Pancreas (tissue), 10 donors: ENCODE results near the gene RFC1. TPM values are rescaled to one million over a fixed set of nuclear protein-coding genes. Genes with fewer than 3 reads are reported as not detected.
A peak's percentile ranks its signal among the peaks of the same experiment; 100 is the strongest.

Experiments
- ATAC-seq, 4 donors: fragments of 200-7000 bp; cut with Tn5 transposase; one replicate each; pipeline versions ENCODE4 v1.8.0 to v1.9.1; 2020; ENCODE audit warnings: mild to moderate bottlenecking in 4 of 4, moderate library complexity in 4 of 4
- DNase-seq, 6 donors: peaks; one replicate each; pipeline ENCODE4 v3.0.0-alpha.2; 2020
- FAIRE-seq: peaks from 2 replicates; lab custom pipeline; 2012; peaks lifted over from hg19 to GRCh38; lab: Jason Lieb, UNC
- H3K27ac ChIP-seq, 4 donors: fragments of 200-600 bp; sonication (generic); 1 replicate in 3 of 4; 2 replicates in 1 of 4; pipeline versions ENCODE4 v1.5.0 to v1.8.0; 2020
- H3K27me3 ChIP-seq, 4 donors: fragments of 200-600 bp; one replicate each; pipeline ENCODE4 v1.8.0; 2021
- H3K36me3 ChIP-seq, 3 donors: fragments of 200-600 bp; sonication (generic) in 1 of 3; one replicate each; pipeline versions ENCODE4 v1.5.0 to v1.8.0; 2020 to 2021
- H3K4me1 ChIP-seq, 3 donors: fragments of 200-600 bp; one replicate each; pipeline ENCODE4 v1.8.0; 2021
- H3K4me3 ChIP-seq, 4 donors: fragments of 200-600 bp; sonication (generic) in 2 of 4; one replicate each; pipeline versions ENCODE4 v1.5.0 to v1.8.0; 2020 to 2021
- H3K9me3 ChIP-seq, 4 donors: fragments of 200-600 bp; one replicate each; pipeline ENCODE4 v1.8.0; 2021
- WGBS, 2 donors: extraction: QIAGEN DNeasy Blood & Tissue Kit; methylation state at CpG; one replicate each; pipeline ENCODE4 v1.1.7; 2013; 5-methylcytosine and 5-hydroxymethylcytosine counted together
- intact Hi-C, 3 donors: fragments of 100-400 bp; cut with DNase I; formaldehyde crosslinking; loops; one replicate each; pipeline versions ENCODE4 v1.11.1 to v1.14.2; 2022
- polyA plus RNA-seq, 2 donors: library from polyadenylated mRNA; stranded (reverse); fragments of 200-250 nt; gene quantifications; one replicate each; pipeline ENCODE4 v1.2.3, GENCODE V29; 2013
- total RNA-seq, 6 donors: library from RNA; stranded (reverse); fragmentation: NEBNext Ultra II Directional in 4 of 6; extraction: Animal tissue kit (Norgen Biotek cat#: 25700) in 4 of 6; gene quantifications; one replicate each; pipeline versions ENCODE4 v1.2.1 to v1.2.4, GENCODE V29; 2021 to 2023
- TF ChIP-seq, protein P1 (sequence below), 4 donors: fragments of 200-600 bp; sonication (generic) in 3 of 4; IDR thresholded peaks; one replicate each; pipeline versions ENCODE4 v1.5.0 to v1.8.0; 2021; ENCODE audit warnings: antibody characterized with exemption in 4 of 4
- donor health status: healthy with polysubstance abuse.
- donor health status: DM: no; HTN: no; CAD: no; lungs with moderate emphysema.
- donor health status: DM: no; HTN: no; CAD: no.
- donor health status: control.
- donor health status: control.
- donor health status: Bipolar disorder and iron deficiency.
- donor health status: DM: yes; HTN: yes; CAD: no.
- donor health status: DM: no; HTN: no; CAD: no.
- donor health status: DM: no; HTN: no; CAD: no.
- donor health status: DM: yes; HTN: yes; CAD: no.

The RFC1 gene
- total and polyA plus RNA-seq, 8 donors, result 9.1 to 53.1 (median 35.7) TPM

DNA sequence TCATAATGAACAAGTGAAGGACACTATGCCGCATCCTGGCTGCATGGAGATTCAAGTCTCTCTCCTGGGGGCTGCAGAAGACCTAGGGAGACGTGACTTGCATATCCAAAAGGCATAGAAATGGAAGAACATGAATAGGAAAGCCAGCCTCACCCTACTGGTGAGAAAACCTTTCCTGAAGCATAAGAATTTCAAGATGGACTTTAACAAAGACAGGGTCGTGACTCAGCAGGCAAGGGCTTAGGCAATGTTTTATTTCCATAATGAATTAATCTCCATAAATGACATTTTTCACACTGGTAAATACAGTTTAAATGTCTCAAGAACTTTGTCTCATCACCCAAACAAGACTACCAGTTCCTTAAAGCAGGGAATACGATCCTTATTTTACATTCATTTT is 78.9 kb downstream of the RFC1 start:
- TF ChIP-seq, protein P1, sequence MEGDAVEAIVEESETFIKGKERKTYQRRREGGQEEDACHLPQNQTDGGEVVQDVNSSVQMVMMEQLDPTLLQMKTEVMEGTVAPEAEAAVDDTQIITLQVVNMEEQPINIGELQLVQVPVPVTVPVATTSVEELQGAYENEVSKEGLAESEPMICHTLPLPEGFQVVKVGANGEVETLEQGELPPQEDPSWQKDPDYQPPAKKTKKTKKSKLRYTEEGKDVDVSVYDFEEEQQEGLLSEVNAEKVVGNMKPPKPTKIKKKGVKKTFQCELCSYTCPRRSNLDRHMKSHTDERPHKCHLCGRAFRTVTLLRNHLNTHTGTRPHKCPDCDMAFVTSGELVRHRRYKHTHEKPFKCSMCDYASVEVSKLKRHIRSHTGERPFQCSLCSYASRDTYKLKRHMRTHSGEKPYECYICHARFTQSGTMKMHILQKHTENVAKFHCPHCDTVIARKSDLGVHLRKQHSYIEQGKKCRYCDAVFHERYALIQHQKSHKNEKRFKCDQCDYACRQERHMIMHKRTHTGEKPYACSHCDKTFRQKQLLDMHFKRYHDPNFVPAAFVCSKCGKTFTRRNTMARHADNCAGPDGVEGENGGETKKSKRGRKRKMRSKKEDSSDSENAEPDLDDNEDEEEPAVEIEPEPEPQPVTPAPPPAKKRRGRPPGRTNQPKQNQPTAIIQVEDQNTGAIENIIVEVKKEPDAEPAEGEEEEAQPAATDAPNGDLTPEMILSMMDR (IDR thresholded peaks at IDR 0.05), result no peak
- Histone ChIP-seq H3K27me3 (no peaks in the 10 kb centered on the region), H3K36me3 (peaks cover 0 to 50% (median 0%) of the 10 kb centered on the region in 3 donors), H3K4me1 (no peaks in the 10 kb centered on the region), H3K9me3 (no peaks in the 10 kb centered on the region), H3K27ac (no peak overlapping the region), H3K4me3 (no peak overlapping the region)
- DNase-seq (no peak), FAIRE-seq (no peak), ATAC-seq (no peak)
- intact Hi-C loops, result no loop called here
- WGBS, 2 donors, result 95% methylated on average over 4 of the region's 4 CpGs

DNA sequence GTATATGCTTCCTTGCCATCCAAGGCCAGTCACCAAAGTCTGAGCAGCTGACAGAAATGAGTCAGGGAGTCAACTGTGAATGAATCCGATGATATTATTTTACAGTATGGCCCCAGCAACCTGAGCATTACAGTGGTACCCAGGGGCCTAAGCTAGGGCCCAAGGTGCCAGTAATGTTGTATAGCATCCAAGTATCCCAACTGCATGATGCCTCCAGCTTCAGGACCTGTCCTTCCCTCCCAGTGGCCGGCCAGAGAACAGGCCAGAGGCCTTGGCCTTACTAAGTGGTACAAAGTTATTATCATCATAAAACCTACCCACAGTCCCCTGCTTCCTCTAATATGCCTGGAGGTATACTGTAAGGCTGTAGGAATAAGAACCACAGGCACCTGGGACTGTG is 79.9 kb downstream of the RFC1 start:
- Histone ChIP-seq H3K4me3 (no peak overlapping the region), H3K27ac (no peak overlapping the region), H3K4me1 (no peaks in the 10 kb centered on the region), H3K9me3 (no peaks in the 10 kb centered on the region), H3K27me3 (no peaks in the 10 kb centered on the region), H3K36me3 (peaks cover 0 to 44% (median 0%) of the 10 kb centered on the region in 3 donors)
- peak in 1 of 4 donors; percentile 24 for ATAC-seq
- intact Hi-C loops, result no loop called here
- no peak for FAIRE-seq
- no peak for DNase-seq
- TF ChIP-seq, protein P1 (IDR thresholded peaks at IDR 0.05), result no peak
- 93 to 96% methylated on average over 2 of the region's 2 CpGs for WGBS, 2 donors

DNA sequence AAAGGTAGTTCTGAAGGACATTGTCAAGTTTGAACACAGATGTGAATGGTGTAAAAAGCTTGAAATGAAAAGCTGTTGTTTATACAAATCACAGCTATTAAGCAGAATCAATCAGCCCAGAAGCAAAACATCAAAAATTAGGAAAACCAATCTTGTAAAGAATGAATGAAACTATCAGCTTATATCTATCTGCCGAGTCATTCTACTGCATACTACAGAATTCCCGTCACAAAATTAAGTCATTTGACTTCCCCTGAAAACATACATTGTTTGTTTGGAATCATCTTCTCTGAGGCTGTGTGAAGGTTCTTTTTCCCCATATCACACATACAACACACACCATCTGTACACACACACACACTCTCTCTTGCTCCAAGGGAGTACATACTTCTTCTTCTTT is 80.3 kb downstream of the RFC1 start:
- FAIRE-seq, result no peak
- TF ChIP-seq, protein P1 (IDR thresholded peaks at IDR 0.05), result no peak
- Histone ChIP-seq H3K4me1 (no peaks in the 10 kb centered on the region), H3K9me3 (no peaks in the 10 kb centered on the region), H3K27ac (no peak overlapping the region), H3K4me3 (no peak overlapping the region), H3K27me3 (no peaks in the 10 kb centered on the region), H3K36me3 (peaks cover 0 to 40% (median 0%) of the 10 kb centered on the region in 3 donors)
- DNase-seq, result no peak
- WGBS, 2 donors, result 88 to 94% methylated on average over 2 of the region's 2 CpGs
- no peak for ATAC-seq
- intact Hi-C loops, result no loop called here

DNA sequence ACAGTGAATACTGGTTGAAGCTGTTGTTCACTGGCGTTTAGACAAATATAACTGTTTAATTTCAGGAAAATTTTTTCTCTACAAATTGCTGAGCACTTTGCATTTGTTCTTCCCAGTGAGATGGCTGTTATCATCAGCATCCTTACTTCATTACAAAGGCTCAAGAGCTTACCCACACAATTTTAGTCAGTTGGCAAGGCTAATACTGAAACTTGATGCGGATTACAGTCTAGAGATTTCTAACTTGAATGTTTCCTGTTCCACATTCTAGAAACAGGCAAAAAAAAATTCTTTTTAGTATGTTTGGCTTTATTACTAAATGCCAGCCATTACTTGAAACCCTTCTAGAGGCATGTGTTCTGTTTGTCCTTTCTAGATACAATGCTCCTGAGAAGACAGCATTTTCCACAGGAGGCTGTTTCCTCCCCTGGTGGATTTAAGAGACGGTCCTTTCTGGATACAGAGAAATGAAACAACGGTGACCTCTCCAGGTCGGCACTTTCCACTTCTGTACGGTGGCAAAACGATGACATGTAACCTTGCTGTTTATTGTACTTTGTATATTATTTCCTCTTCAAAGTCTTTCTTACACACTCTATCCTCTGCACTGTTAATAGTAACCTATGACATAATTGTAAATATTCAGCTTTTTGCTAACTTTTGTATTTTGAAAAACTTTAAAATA is 80.9 kb downstream of the RFC1 start:
- peaks cover 0 to 37% (median 0%) of the 10 kb centered on the region in 3 donors for H3K36me3 ChIP-seq
- TF ChIP-seq, protein P1 (IDR thresholded peaks at IDR 0.05), result no peak
- WGBS, 2 donors, result 69 to 80% methylated on average over 7 of the region's 7 CpGs
- no peak overlapping the region for H3K27ac ChIP-seq
- intact Hi-C loops, result no loop called here
- DNase-seq (no peak), FAIRE-seq (no peak), ATAC-seq (no peak)
- H3K9me3 ChIP-seq, result no peaks in the 10 kb centered on the region
- no peaks in the 10 kb centered on the region for H3K27me3 ChIP-seq
- H3K4me1 ChIP-seq, result no peaks in the 10 kb centered on the region
- H3K4me3 ChIP-seq, result no peak overlapping the region

DNA sequence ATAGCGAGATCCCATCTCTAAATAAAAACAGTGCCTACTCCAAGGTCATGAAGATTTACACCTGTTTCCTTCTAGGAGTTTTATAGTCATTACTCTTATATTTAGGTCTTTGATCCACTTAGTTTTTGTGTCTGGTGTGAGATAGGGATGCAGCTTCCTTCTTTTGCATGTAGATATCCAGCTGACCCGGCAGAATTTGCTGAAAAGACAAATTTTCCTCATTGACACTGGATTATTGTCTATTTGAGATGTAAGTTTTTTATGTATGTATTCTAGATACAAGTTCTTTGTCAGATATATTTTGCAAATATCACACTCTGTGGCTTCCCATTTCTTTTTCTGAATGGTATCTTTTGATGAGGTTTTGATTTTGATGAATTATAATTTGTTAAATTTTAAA is 85.4 kb downstream of the RFC1 start:
- DNase-seq, result no peak
- no peak for FAIRE-seq
- H3K36me3 ChIP-seq, result peaks cover 0 to 17% (median 0%) of the 10 kb centered on the region in 3 donors
- no peaks in the 10 kb centered on the region for H3K4me1 ChIP-seq
- no peak overlapping the region for H3K4me3 ChIP-seq
- no peaks in the 10 kb centered on the region for H3K9me3 ChIP-seq
- intact Hi-C loops, result no loop called here
- no peaks in the 10 kb centered on the region for H3K27me3 ChIP-seq
- H3K27ac ChIP-seq, result no peak overlapping the region
- no peak for ATAC-seq
- 93 to 96% methylated on average over 2 of the region's 2 CpGs for WGBS, 2 donors
- TF ChIP-seq, protein P1 (IDR thresholded peaks at IDR 0.05), result no peak
